GM19468 (cell line): ENCODE measurements around the gene USP48.
"Not testable (repeated sequence)": the region's sequence is repeated elsewhere in the genome, so short reads cannot be mapped to it uniquely, and the experiment has no call there.

ENCODE experiments used
- ATAC-seq: cut with Tn5 transposase; IDR thresholded peaks from one replicate; pipeline ENCODE4 v1.9.1; 2021; ENCODE audit warnings: mild to moderate bottlenecking, moderate library complexity, moderate number of reproducible peaks; ENCODE audit not compliant: unreplicated experiment; ENCODE audit errors: extremely low read depth

Gene USP48

DNA sequence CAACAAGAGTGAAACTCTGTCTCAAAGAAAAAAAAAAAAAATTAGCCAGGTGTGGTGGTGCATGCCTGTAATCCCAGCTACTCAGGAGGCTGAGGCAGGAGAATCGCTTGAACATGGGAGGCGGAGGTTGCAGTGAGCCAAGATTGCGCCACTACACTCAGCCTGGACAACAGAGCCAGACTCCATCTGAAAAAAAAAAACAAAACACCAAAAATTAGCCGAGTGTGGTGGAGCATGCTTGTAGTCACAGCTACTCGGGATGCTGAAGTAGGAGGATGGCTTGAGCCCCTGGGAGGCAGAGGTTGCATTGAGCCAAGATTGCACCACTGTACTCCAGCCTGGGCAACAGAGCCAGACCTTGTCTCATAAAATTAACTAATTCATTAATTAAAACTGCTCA is 6.0 kb downstream of the USP48 start:
- not testable (repeated sequence) for ATAC-seq

DNA sequence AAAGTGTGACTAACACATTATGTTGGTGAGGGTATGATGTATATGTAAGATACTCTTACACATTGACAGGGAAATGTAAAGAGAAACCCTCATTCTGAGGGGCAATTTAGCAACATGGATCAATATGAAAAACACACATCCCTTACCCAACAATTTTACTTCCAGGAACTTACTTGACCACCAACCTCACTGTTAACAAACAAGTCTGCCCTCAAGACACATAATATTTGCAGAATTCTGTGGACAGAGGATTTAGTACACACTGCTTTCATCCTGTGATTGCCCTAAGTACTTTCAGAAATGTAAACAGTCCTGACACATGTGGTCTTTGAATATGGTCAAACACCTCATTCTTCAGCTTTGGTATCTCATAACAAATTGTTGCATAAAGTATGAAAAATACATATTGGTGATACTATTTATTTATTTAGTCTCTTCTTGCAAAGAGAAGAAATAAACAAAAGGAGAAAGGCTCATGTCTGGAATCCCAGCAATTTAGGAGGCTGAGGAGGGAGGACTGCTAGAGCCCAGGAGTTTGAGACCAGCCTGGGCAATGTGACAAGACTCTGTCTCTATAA is 6.9 kb downstream of the USP48 start:
- no peak for ATAC-seq

DNA sequence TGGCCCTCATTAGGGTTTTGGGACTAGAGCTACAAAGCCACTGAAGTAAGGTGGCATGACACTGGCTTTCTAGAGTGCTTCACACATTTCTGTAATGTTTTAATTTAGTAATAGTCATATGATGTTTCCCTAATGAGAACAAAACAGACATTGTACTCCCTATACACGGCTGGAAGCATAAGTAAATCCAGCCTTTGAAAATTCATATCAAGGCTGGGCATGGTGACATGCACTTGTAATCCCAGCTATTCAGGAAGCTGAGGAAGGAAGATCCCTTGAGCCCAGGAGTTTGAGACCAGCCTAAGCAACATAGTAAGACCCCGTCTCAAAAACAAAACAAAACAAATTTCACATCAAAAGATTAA is 7.4 kb downstream of the USP48 start:
- no peak for ATAC-seq

DNA sequence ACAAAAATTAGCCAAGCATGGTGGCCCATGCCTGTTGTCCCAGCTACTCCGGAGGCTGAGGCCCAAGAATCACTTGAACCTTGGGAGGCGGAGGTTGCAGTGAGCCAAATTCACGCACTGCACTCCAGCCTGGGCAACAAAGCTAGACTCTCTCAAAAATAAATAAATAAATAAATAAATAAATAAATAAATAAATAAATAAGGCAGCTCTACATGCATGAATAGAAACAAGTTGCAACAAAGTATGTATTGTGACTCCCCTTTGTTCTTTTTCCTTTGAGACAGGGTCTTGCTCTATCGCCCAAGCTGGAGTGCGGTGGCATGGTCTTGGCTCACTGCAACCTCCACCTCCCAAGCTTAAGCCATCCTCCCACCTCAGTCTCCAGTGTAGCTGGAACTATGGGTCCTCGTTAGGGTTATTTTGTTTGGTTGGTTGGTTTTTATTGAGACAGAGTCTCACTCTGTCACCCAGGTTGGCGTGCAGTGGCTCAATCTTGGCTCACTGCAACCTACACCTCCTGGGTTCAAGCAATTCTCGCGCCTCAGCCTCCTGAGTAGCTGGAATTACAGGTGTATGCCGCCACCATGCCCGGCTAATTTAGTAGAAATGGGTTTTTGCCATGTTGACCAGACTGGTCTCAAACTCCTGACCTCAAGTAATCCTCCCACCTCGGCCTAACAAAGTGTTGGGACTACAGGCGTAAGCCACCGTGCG is 8.0 kb downstream of the USP48 start:
- ATAC-seq = no peak

DNA sequence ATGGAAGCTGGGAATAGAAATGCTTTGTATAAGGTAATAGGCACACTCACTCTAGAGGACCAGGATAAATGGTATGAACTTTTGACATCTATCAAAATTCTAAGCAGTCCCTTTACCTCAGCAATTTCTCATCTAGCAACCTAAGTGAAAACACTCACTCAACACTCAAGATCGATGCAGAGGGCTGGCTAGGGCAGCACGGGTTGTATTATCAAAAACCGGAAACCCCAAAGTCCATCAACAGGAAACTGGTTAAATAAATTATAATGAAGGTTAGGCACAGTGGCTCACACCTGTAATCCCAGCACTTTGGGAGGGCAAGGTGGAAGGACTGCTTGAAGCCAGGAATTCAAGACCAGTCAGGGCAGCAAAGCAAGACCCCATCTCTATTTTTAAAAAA is 9.4 kb downstream of the USP48 start:
- no peak for ATAC-seq

DNA sequence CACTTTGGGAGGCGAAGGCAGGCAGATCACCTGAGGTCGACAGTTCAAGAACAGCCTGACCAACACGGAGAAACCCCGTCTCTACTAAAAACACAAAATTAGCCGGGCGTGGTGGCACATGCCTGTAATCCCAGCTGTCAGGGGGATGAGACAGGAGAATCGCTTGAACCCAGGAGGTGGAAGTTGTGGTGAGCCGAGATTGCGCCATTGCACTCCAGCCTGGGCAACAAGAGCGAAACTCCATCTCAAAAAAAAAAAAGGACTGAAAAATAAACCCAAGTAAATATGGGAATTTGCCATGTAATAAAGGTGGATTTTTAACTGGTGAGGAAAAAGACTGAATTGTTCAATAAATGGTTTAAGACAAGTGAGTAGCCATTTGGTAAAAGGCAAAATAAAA is 11.3 kb downstream of the USP48 start:
- ATAC-seq = not testable (repeated sequence)

DNA sequence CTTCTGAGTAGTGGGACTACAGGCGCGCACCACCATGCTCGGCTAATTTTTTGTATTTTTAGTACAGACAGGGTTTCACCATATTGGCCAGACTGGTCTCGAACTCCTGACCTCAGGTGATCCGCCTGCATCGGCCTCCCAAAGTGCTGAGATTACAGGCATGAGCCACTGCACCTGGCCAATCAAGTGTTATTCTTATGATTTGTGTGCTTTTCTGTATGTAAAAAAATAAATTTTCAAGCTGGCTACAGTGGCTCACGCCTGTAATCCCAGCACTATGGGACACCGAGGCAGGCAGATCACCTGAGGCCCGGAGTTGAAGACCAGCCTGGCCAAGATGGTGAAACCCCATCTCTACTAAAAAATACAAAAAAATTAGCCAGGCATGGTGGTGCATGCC is 12.3 kb downstream of the USP48 start:
- ATAC-seq = not testable (repeated sequence)

DNA sequence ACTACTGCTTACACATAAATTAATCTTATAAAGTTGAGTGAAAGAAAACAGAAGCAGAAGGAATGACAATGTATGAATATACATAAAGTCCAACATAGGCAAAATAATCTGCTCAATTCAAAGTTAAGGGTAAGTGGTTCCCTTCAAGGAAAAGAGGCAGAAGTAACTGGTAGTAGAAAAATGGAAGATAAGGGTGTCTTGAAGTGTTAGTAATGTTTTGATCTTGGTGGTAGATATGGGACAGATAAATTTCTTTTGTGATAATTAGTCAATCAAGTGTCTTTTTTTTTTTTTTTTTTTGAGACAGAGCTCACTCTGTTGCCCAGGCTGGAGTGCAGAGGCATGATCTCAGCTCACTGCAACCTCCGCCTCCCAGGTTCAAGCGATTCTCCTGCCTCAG is 12.7 kb downstream of the USP48 start:
- ATAC-seq = no peak

DNA sequence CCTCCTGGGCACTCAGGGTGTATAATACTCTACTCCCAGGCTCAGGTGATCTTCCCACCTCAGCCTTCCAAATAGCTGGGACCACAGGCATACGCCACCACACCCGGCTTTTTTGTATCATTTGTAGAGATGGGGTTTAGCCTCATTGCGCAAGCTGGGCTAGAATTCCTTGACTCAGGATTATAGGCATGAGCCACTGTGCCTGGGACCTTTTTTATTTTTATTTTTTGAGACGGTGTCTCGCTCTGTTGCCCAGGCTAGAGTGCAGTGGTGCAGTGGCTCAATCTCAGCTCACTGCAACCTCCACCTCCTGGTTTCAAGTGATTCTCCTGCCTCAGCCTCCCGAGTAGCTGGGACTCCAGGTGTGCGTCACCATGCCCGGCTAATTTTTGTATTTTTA is 15.8 kb downstream of the USP48 start:
- ATAC-seq = not testable (repeated sequence)

DNA sequence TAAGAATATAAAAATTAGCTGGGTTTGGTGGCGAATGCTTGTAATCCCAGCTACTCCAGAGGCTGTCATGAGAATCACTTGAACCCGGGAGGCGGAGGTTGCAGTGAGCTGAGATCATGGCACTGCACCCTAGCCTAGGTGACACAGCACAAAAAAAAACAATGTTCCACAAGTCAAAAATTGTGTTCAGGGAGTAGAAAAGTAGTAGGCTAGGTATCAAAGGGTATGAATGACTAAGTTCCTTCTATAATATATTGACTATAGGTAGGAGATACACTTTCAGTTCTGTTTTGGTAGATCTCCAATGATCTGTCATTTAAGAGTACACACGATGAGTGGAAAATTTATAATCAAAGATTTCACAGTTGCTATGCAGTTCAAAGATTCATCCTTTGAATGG is 16.7 kb downstream of the USP48 start:
- no peak for ATAC-seq

DNA sequence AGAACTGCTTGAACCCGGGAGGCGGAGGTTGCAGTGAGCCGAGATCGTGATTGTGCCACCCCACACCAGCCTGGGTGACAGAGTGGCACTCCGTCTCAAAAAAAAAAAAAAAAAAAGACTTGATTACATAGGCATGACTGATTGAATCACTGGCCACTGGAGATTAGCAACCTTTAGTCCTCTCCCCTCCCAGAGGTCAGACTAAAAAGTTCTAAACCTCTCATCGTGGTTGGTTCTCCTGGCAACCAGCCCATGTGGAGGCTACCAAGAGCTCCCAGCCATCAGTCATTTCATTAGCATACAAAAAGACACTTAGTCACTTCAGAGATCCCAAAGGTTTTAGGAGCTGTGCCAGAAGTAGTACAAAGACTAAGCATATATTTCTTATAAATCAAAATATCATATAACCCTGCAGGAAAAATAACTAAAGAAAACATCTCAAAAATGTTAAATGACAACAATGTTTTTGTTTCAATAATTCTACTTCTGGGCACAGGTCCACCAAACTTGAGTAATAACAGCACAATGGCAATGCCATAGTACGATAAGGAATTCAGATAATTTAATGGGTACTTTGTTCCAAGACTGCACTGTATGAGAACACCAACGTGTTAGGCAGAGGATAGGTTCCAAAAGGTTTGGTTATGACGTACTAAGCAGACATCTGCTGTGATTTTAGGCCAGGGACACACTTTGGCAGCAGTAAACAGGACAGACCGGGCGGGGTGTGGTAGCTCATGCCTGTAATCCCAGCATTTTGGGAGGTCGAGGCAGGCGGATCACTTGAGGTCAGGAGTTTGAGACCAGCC is 18.1 kb downstream of the USP48 start:
- ATAC-seq = no peak

DNA sequence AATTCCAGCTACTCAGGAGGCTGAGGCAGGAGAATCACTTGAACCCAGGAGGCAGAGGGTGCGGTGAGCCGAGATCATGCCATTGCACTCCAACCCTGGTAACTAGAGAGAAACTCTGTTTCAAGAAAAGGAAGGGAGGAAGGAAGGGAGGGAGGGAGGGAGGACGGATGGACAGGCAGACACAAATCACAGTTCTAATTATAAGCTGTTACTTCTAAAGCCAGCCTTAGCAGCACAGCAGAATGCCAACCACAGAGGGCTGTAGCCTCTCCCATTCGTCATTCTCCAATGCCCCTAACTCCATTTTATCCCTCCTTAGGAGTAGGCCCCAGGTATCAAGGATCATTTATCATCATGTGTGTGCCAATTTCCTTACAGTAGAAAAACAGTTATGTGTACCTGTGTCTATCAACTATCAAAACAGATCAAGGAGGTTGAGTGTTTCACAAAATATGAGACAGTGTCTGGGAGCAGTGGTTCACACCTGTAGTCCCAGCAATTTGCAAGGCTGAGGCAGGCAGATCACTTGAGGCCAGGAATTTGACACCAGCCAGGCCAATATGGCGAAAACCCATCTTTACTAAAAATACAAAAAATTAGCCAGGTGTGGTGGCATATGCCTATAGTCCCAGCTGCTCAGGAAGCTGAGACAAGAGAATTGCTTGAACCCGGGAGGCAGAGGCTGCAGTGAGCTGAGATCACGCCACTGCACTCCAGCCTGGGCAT is 19.1 kb downstream of the USP48 start:
- ATAC-seq = no peak

DNA sequence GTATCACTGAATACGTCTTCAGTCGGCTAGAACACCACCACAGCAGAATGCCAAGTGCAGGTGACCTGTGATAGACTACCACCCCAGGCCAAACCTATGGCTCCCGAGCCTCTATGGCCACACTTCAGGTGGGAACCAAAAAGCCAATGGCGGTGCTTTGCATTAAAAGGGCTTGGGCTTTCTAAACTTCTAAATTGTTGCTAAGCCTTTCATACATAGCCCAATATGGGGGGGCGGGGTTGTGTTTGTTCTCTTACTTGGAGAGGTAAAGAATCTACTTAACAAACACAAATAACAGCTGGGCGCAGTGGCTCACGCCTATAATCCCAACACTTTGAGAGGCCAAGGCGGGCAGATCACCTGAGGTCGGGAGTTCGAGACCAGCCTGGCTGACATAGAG is 19.7 kb downstream of the USP48 start:
- no peak for ATAC-seq

DNA sequence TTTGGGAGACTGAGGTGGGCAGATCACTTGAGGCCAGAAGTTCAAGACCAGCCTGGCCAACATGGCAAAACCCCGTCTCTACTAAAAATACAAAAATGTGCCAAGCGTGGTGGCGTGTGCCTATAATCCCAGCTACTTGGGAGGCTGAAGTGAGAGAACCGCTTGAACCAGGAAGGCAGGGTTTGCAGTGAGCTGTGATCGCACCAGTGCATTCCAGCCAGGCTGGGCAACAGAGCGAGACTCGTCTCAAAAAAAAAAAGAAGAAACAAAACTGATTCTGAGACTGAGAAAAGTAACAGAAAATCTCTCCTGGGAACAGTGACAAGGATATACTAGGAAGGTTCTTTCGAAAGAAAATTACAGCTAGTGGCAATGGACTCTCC is 20.9 kb downstream of the USP48 start:
- no peak for ATAC-seq

DNA sequence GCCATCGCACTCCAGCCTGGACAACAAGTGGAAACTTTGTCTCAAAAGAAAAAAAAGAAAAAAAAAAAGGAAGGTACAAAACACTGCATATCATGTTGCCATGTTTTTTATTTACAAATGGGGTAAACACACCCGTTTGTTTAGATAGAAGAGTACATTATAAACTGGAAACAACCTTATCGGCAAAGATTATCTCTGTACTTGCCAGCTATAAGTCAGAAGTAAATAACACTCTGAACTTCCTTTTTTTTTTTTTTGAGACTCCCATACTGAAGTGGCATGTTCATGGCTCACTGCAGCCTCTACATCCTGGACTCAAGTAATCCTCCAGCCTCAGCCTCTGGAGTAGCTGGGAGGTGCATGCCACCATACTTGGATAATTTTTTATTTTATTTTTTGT is 21.9 kb downstream of the USP48 start:
- no peak for ATAC-seq

DNA sequence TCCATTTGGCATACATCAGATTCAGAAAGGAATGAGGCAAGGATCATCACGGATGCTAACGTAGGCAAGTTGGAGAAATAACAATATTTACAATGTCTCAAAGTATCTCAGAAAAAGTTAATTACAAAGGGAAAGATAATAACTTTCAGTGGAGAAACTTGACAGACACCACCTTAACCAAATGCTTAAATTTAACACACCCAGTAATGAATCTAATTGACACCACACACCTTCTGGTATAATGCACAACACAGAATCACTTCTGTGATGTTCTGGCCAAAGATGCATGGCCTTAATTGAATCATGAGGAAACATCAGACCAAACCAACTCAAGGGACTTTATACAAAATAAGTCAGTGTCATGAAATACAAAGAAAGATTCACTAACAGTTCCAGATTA is 23.1 kb downstream of the USP48 start:
- ATAC-seq = no peak

DNA sequence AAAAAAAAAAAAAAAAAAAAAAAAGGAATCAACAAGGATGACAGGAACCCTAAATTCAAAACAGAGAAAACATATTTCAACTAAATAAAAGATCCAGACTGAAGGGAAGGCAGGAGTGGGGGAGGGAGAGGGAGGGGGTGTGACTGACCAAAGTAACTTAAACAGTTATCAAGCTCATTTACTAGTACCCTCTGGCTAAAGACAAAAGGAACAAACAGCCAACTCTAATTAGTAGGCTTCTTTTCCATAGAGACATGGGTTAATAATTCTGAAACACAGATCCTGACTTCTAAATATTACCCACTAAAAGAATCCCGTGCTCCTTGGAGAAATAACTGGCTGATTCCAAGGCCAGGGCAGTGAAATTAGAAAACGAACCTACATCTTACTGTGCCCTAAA is 23.8 kb downstream of the USP48 start:
- ATAC-seq = no peak

DNA sequence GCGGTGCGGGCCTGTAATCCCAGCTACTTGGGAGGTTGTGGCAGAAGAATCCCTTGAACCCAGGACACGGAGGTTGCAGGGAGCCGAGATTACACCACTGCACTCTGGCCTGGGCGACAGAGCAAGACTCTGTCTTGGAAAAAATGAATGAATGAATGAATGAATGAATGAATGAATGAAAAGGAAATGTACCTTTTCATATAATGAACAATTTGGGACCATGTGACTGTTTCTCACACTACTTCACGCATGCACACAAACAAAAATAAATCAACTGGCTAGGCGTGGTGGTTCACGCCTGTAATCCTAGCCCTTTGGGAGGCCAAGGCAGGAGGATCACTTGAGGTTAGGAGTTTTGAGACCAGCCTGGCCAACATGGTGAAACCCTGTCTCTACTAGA is 24.3 kb downstream of the USP48 start:
- no peak for ATAC-seq

DNA sequence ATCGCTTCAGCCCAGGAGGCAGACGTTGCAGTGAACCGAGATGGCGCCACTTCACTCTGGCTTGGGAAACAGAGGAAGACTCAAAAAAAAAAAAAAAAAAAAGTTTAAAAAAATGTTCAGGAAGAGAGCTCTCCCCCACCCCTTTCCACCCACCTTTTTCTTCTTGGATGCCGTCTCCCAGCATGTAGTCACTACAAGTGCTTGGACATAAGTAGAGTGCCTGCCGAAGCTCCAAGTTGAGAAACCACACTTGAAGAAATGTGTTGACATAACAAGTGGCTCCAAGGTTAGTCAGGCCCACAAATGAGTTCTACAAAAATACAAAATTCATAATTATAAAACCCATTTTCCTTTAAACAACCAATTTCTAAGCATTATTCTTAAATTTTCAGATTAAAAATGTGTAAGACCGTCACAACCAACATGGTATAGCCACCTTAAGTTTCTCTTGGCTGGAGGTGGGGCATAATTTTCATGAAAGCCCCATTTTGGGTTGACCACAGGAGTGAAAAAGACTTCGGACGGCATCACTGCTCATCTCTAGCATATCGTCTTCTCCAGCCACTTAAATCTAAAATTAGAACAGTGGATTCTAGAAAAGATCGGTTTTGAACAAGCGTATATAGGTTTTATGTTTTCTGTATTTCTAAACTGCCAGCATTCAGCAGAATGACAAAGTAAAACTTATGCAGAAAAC is 26.4 kb downstream of the USP48 start:
- no peak for ATAC-seq

DNA sequence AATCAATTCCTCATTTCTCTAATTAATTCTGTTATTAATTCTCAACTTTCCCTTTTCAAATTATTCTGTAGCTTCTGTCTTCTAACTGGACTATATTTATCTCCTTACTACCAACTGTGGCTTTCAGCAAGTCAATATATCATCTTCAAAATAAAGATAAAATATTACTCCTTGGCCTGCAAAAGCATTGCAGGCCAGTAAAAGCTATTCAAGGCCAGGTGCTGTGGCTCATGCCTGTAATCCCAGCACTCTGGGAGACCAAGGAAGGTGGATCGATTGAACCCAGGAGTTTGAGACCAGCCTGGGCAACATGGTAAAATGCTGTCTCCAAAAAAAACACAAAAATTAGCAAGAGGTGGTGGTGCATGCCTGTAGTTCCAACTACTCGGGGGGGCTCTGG is 27.9 kb downstream of the USP48 start:
- ATAC-seq = no peak
